Stimulated activated CD4-positive, alpha-beta T cell treated with anti-CD3 and anti-CD28 coated beads, Interleukin-12 subunit alpha, Interleukin-12 subunit beta, amount 100 ng/mL, for 48 hours (primary cell): ENCODE measurements around the gene LVRN.
A peak's percentile ranks its signal among the peaks of the same experiment; 100 is the strongest.

Experiments
- DNase-seq, 3 donors: peaks; one replicate each; pipeline ENCODE4 v3.0.0-alpha.2; 2020; ENCODE audit warnings: low read depth in 2 of 3, low spot score in 1 of 3

The LVRN gene

GRCh38 chr5:116023619-116024018, 61.3 kb downstream of the LVRN start:
- DNase-seq = no peak

GRCh38 chr5:116025866-116026265, 63.6 kb downstream of the LVRN start:
- DNase-seq = no peak

GRCh38 chr5:116032094-116032517, 69.8 kb downstream of the LVRN start, which contains the start of gene ARL14EPL:
Gene ARL14EPL (plus strand): TSS chr5:116032472. CDS start chr5:116051466, 18,994 bp downstream.
- DNase-seq = no peak

DNA sequence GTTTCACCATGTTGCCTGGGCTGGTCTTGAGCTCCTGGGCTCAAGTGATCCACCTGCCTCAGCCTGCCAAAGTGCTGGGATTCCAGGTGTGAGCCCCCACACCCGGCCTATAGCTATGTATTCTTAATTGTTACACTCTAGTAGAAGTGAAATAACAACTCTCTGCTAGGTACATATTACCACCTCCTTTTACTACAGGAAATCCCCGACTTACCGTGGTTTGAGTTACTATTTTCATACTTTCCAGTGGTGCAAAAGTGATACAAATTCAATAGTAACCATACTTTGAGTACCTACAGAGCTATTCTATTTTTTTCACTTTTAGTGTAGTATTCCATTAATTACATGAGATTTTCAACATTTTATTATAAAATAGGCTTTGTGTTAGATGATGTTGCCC, 70.7 kb downstream of the LVRN start:
- no peak for DNase-seq

- DNase-seq = no peak
Observed at GRCh38 chr5:116035123-116035522, 72.8 kb downstream of the LVRN start.

- DNase-seq = no peak
Observed at GRCh38 chr5:116037236-116037822, 75.1 kb downstream of the LVRN start.

DNA sequence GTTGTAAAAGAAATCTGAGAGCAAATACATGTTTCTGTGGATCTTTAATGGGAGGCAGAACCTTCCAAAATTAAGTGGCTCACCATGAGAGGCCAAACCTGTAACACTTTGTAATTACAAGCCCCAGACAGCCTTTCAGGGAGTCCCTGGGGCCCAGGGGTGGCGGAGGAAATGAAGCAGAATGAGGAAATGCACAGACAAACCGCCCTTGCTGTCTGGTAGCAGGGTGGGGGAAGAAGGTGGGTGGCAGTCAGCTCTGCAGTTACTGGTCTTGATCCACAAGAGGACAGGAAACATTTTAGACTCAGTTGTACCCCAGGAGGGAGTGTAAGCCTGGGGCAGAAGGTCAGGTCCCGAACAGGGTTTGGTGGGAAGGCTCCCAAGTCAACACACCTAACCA, 76.5 kb downstream of the LVRN start:
- DNase-seq = no peak

DNA sequence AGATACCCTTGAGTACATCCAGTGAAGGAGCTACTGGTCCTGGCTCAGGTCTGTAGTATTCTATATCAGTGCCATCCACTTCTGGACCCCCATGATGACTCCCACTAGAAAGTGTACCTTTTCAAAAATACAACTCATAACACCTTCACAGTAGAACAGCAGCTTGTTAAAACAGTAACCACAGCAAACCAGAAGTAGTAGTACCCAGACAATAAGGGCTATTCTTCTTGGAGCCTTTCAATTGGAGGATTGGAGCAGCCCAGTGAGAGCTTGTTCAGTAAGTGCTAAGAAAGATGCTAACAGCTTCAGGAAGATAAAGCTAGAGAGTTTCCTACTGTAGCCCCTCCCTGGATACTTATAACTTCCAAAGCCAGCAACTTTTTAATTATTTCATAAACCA, 80.1 kb downstream of the LVRN start:
- no peak for DNase-seq

- no peak for DNase-seq
Observed at GRCh38 chr5:116044073-116044472, 81.8 kb downstream of the LVRN start.

- DNase-seq = no peak
Observed at GRCh38 chr5:116045821-116046220, 83.5 kb downstream of the LVRN start.

DNA sequence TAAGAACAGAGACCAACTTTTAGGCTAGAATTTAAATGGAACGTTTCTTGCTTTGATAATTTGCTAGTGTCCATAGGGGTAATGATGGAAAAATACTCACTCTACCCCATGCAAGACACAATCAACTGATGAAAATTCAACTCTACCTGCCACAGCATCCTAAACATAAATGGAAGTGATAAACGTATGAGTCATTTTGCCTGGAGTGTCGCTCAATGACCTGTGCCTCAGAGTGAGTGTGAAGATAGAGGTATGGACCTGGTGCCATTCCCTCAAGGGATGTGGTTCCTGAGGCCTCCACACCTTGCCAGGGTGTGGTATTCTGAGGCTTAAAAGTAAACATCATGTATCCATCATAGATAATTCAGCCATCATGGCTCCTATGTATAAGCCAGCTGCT, 84.0 kb downstream of the LVRN start:
- DNase-seq = no peak

DNA sequence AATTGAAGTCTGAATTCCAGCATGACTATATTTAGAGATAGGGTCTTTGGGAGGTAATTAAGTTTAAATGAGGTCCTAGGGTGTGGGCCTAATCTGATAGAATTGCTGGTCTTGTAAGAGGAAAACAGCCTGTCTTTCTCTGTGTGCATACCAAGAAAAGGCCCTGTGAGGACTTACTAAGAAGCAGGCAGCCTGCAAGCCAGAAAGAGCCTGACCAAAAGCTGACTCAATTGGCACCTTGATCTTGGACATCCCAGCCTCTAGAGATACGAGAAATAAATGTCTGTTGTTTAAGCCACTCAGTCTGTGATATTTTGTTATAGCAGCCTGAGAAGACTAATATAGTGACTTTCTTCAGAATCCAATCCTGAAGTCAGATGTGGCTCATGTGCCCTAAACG, 84.5 kb downstream of the LVRN start:
- no peak for DNase-seq

- DNase-seq = no peak
Observed at GRCh38 chr5:116058346-116058936, 96.2 kb downstream of the LVRN start.

GRCh38 chr5:116062352-116062751, 100.1 kb downstream of the LVRN start:
- no peak for DNase-seq

- no peak for DNase-seq
Observed at GRCh38 chr5:116063950-116064349, 101.7 kb downstream of the LVRN start.

DNA sequence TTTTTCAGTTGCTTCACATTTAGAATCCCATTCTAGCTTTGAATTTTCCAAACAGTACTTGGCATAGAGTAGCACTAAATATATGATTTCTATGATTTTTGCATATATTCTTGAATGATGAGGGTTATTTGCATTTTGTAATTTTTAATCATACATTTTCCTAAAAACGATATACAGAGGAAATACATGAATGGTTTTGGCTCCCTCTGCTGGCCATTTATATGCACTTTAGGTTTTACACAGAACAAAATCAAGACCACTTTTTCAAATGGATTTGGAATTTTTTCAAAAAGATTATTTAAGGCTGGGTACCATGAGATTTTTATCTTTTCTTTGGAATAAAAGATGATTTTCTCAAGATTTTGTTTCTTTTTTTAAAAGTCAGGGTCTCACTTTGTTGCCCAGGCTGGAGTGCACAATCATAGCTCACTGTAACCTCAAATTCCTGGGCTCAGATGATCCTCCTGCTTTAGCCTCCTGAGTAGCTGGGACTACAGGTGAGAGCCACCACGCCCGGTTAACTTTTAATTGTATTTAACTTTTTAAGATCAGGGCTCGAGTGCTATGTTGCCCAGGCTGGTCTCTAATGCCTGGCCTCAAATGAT, 105.9 kb downstream of the LVRN start:
- peak in 1 of 3 donors; percentile 14 for DNase-seq

DNA sequence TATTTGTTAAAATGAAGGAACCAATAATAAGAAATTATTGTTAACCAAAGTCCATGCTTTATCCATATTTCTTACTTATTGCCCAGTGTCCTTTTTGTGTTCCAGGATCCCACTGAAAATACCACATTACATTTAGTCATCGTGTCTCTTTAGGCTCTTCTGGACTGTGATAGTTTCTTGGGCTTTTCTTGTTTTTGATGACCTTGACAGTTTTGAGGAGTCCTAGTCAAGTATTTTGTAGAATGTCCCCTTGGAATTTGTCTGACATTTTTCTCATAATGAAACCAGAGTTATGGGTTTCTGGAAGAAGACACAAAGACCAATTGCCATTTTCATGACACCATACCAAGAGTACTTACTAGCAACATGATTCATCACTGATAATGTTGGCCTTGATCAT, 108.9 kb downstream of the LVRN start:
- no peak for DNase-seq

DNA sequence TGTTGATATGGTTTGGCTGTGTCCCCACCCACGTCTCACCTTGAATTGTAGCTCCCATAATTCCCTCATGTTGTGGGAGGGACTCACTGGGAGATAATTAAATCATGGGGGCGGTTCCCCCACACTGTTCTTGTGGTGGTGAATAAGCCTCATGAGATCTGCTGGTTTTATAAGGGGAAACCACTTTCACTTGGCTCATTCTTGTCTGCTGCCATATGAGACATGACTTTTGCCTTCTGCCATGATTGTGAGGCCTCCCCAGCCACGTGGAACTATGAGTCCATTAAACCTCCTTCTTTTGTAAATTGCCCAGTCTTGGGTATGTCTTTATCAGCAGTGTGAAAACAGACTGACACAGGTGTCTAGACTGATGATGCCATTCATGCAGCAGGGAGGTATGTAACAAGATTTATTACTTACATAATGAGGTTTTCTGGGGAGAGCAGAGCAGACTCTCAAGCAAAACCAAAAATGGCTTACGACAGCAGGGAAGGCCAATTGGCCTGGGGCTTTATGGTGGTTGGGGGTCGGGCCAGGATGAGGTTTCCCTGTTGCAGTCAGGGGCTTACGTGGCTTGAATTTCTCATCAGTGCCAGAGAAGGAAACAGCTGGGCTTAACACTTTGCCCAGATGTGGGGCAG, 113.0 kb downstream of the LVRN start:
- no peak for DNase-seq

- peak in 1 of 3 donors; percentile 31 for DNase-seq
Observed at GRCh38 chr5:116076496-116076895, 114.2 kb downstream of the LVRN start.
